Esophagus muscularis mucosa (tissue), 4 donors: ENCODE measurements around the gene PRKN.

Experiments
- EP300 ChIP-seq: sonication (generic); formaldehyde crosslinking; IDR thresholded peaks from one replicate; pipeline ENCODE4 v1.6.1; 2017; ENCODE audit warnings: antibody characterized with exemption
- POLR2A ChIP-seq: fragments of 450-650 bp; IDR thresholded peaks from one replicate; pipeline ENCODE4 v1.6.1; 2017; ENCODE audit warnings: antibody characterized with exemption, moderate library complexity, mild to moderate bottlenecking, low read depth
- POLR2AphosphoS5 ChIP-seq, 2 donors: sonication (generic); formaldehyde crosslinking; IDR thresholded peaks; one replicate each; pipeline ENCODE4 v1.6.1; 2017; ENCODE audit warnings: antibody characterized with exemption in 2 of 2
- TF ChIP-seq, protein P1 (sequence below), 3 experiments: fragments of 200-600 bp in 2 of 3; fragments of 450-650 bp in 1 of 3; sonication (generic) in 2 of 3; IDR thresholded peaks; one replicate each; pipeline ENCODE4 v1.5.1; 2017 to 2019; ENCODE audit warnings: antibody characterized with exemption in 3 of 3, mild to moderate bottlenecking in 2 of 3, moderate library complexity in 1 of 3

DNA sequence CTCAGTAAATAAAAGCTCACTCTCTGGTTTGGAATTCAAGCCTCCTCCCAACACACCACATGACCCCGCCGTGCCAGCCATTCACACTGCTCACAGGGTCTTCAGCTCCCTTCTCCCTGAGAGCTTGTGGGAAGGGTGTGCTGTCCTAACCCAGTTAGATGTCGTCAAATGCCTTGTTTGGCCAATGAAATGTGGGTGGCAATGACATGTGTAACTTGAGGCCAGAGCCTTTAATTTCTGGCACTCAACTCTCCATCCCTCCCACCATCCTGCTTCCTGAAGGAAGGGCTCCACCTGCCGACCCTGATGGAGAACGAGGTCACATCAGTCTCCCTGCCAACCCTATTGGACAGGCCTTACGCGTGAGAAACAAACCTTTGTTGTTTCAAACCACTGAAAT lies 1229.2 kb downstream of the PRKN start:
- TF ChIP-seq, protein P1, sequence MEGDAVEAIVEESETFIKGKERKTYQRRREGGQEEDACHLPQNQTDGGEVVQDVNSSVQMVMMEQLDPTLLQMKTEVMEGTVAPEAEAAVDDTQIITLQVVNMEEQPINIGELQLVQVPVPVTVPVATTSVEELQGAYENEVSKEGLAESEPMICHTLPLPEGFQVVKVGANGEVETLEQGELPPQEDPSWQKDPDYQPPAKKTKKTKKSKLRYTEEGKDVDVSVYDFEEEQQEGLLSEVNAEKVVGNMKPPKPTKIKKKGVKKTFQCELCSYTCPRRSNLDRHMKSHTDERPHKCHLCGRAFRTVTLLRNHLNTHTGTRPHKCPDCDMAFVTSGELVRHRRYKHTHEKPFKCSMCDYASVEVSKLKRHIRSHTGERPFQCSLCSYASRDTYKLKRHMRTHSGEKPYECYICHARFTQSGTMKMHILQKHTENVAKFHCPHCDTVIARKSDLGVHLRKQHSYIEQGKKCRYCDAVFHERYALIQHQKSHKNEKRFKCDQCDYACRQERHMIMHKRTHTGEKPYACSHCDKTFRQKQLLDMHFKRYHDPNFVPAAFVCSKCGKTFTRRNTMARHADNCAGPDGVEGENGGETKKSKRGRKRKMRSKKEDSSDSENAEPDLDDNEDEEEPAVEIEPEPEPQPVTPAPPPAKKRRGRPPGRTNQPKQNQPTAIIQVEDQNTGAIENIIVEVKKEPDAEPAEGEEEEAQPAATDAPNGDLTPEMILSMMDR (IDR thresholded peaks at IDR 0.05): peak in 2 of 3 experiments; percentile 15
- TF ChIP-seq EP300 (no peak), POLR2AphosphoS5 (IDR thresholded peaks at IDR 0.05) (no peak), POLR2A (no peak)
